Breast epithelium (tissue), 3 donors: ENCODE measurements around the gene RPS18.

ENCODE experiments used
- CTCF ChIP-seq, 3 donors: fragments of 450-650 bp; IDR thresholded peaks; one replicate each; pipeline ENCODE4 v1.5.1; 2016 to 2017; ENCODE audit warnings: antibody characterized with exemption in 3 of 3, mild to moderate bottlenecking in 3 of 3, moderate library complexity in 3 of 3
- POLR2AphosphoS5 ChIP-seq, 3 donors: sonication (generic); formaldehyde crosslinking; IDR thresholded peaks; one replicate each; pipeline ENCODE4 v1.6.1; 2017; ENCODE audit warnings: antibody characterized with exemption in 3 of 3

GRCh38 chr6:33316603-33317418 is 44.9 kb downstream of the RPS18 start:
- no peak for TF ChIP-seq CTCF (IDR thresholded peaks at IDR 0.05)
- no peak for TF ChIP-seq POLR2AphosphoS5 (IDR thresholded peaks at IDR 0.05)
